WTC11 (cell line): ENCODE data around the gene SVOP. TPM values are rescaled to one million over a fixed set of nuclear protein-coding genes. Genes with fewer than 3 reads are reported as not detected.

ENCODE experiments used
- ATAC-seq: fragments of 200-7000 bp; cut with Tn5 transposase; 2 replicates; pipeline ENCODE4 v1.10.0; 2021; ENCODE audit warnings: mild to moderate bottlenecking, moderate library complexity
- CTCF ChIA-PET: fragments of 300-600 bp; sonication (Branson Sonifier 250); formaldehyde crosslinking; loops from one replicate; lab custom pipeline; 2021; ENCODE audit warnings: antibody characterized with exemption; lab: Charles Lee
- POLR2A ChIA-PET: fragments of 350-600 bp; sonication (Branson Sonifier 250); formaldehyde crosslinking; loops from one replicate; lab custom pipeline; 2021; ENCODE audit warnings: antibody characterized with exemption; lab: Charles Lee
- DNase-seq: peaks from one replicate; pipeline ENCODE4 v3.0.0; 2021; ENCODE audit warnings: low spot score
- H3K27ac Mint-ChIP-seq: 2 replicates; pipeline ENCODE4 v1.8.0; 2021; ENCODE audit warnings: mixed read lengths
- H3K27me3 Mint-ChIP-seq: 2 replicates; pipeline ENCODE4 v1.8.0; 2021; ENCODE audit warnings: low read depth, mild to moderate bottlenecking, moderate library complexity, mixed read lengths
- H3K36me3 Mint-ChIP-seq: 2 replicates; pipeline ENCODE4 v1.8.0; 2021; ENCODE audit warnings: mixed read lengths
- H3K4me1 Mint-ChIP-seq: 2 replicates; pipeline ENCODE4 v1.8.0; 2022; ENCODE audit warnings: mixed read lengths
- H3K4me3 Mint-ChIP-seq: 2 replicates; pipeline ENCODE4 v1.8.0; 2021; ENCODE audit warnings: mild to moderate bottlenecking, moderate library complexity, mixed read lengths
- H3K9me3 Mint-ChIP-seq: 2 replicates; pipeline ENCODE4 v1.8.0; 2021; ENCODE audit warnings: mixed read lengths
- ATF3 ChIP-seq: sonication (generic); formaldehyde crosslinking; conservative IDR thresholded peaks from 2 replicates; pipeline ENCODE4 v1.8.1; 2022; ENCODE audit warnings: mild to moderate bottlenecking, missing genetic modification reagents
- CREM ChIP-seq: sonication (generic); formaldehyde crosslinking; IDR thresholded peaks from 2 replicates; pipeline ENCODE4 v1.8.1; 2022; ENCODE audit warnings: mild to moderate bottlenecking, missing genetic modification reagents, moderate library complexity
- E2F4 ChIP-seq: sonication (generic); formaldehyde crosslinking; IDR thresholded peaks from 2 replicates; pipeline ENCODE4 v1.8.1; 2022; ENCODE audit warnings: low read depth, mild to moderate bottlenecking, moderate library complexity, missing genetic modification reagents, borderline replicate concordance
- EMX1 ChIP-seq: fragments of 250-450 bp; sonication (Bioruptor Pico); IDR thresholded peaks from 2 replicates; pipeline ENCODE4 v1.8.0; 2021; ENCODE audit warnings: mild to moderate bottlenecking
- ERG ChIP-seq: fragments of 250-450 bp; sonication (Bioruptor Pico); IDR thresholded peaks from 2 replicates; pipeline ENCODE4 v1.8.0; 2021; ENCODE audit warnings: mild to moderate bottlenecking
- ESRRA ChIP-seq: sonication (generic); formaldehyde crosslinking; IDR thresholded peaks from 2 replicates; pipeline ENCODE4 v1.8.1; 2022; ENCODE audit warnings: mild to moderate bottlenecking, missing genetic modification reagents, borderline replicate concordance
- GABPB1 ChIP-seq: sonication (generic); formaldehyde crosslinking; IDR thresholded peaks from 2 replicates; pipeline ENCODE4 v1.8.1; 2023; ENCODE audit warnings: mild to moderate bottlenecking, missing genetic modification reagents
- MAX ChIP-seq: sonication (generic); formaldehyde crosslinking; IDR thresholded peaks from 2 replicates; pipeline ENCODE4 v1.8.0; 2022; ENCODE audit warnings: mild to moderate bottlenecking, missing genetic modification reagents
- MLX ChIP-seq: sonication (generic); formaldehyde crosslinking; IDR thresholded peaks from 2 replicates; pipeline ENCODE4 v1.8.1; 2023; ENCODE audit warnings: mild to moderate bottlenecking, missing genetic modification reagents, moderate library complexity
- MXD4 ChIP-seq: fragments of 250-450 bp; sonication (Bioruptor Pico); IDR thresholded peaks from 2 replicates; pipeline ENCODE4 v1.8.0; 2021; ENCODE audit warnings: mild to moderate bottlenecking, moderate library complexity, borderline replicate concordance
- NFE2L1 ChIP-seq: sonication (generic); formaldehyde crosslinking; IDR thresholded peaks from 2 replicates; pipeline ENCODE4 v1.8.1; 2023; ENCODE audit warnings: missing genetic modification reagents
- PRRX2 ChIP-seq: fragments of 250-450 bp; sonication (Bioruptor Pico); IDR thresholded peaks from 2 replicates; pipeline ENCODE4 v1.8.0; 2021; ENCODE audit warnings: mild to moderate bottlenecking
- RELA ChIP-seq: sonication (generic); formaldehyde crosslinking; IDR thresholded peaks from 2 replicates; pipeline ENCODE4 v1.8.1; 2022; ENCODE audit warnings: missing genetic modification reagents, mild to moderate bottlenecking, borderline replicate concordance
- SP1 ChIP-seq: sonication (generic); formaldehyde crosslinking; conservative IDR thresholded peaks from 2 replicates; pipeline ENCODE4 v1.8.1; 2022; ENCODE audit warnings: missing genetic modification reagents
- TEAD1 ChIP-seq: sonication (generic); formaldehyde crosslinking; IDR thresholded peaks from 2 replicates; pipeline ENCODE4 v1.8.0; 2022; ENCODE audit warnings: mild to moderate bottlenecking, missing genetic modification reagents
- ZBTB21 ChIP-seq: sonication (generic); formaldehyde crosslinking; IDR thresholded peaks from 2 replicates; pipeline ENCODE4 v1.8.1; 2023; ENCODE audit warnings: mild to moderate bottlenecking, missing genetic modification reagents, borderline replicate concordance
- ZNF396 ChIP-seq: fragments of 250-450 bp; sonication (Bioruptor Pico); IDR thresholded peaks from 2 replicates; pipeline ENCODE4 v1.8.0; 2021; ENCODE audit warnings: mild to moderate bottlenecking, moderate library complexity, borderline replicate concordance
- ZNF423 ChIP-seq: fragments of 250-450 bp; sonication (Bioruptor Pico); IDR thresholded peaks from 2 replicates; pipeline ENCODE4 v2.1.2; 2022; ENCODE audit warnings: mild to moderate bottlenecking, moderate library complexity
- ZNF532 ChIP-seq: fragments of 250-450 bp; sonication (Bioruptor Pico); IDR thresholded peaks from 2 replicates; pipeline ENCODE4 v1.9.0; 2021; ENCODE audit warnings: mild to moderate bottlenecking, borderline replicate concordance
- ZNF671 ChIP-seq: fragments of 250-450 bp; sonication (Bioruptor Pico); IDR thresholded peaks from 2 replicates; pipeline ENCODE4 v1.8.0; 2021; ENCODE audit warnings: mild to moderate bottlenecking
- total RNA-seq: library from RNA; stranded (reverse); gene quantifications from 3 replicates; pipeline ENCODE4 v1.2.3, GENCODE V29; 2021

The SVOP gene
- total RNA-seq, 1 experiment from 2014 or later, result 0.04 TPM

- TF ChIP-seq E2F4 (CRISPR knock-in tag), result no peak
- no peak for TF ChIP-seq NFE2L1 (CRISPR knock-in tag)
- no peak for TF ChIP-seq ZNF671 (CRISPR knock-in tag)
- TF ChIP-seq PRRX2, result no peak
- TF ChIP-seq ZNF423 (CRISPR knock-in tag), result no peak
- TF ChIP-seq, all 79 proteins: peak for 0
Measured at GRCh38 chr12:108973629-108974152, 47.2 kb downstream of the SVOP start (continued).

GRCh38 chr12:108972358-108972757, 48.5 kb downstream of the SVOP start:
- Mint-ChIP-seq H3K4me3 (no peak overlapping the region), H3K27ac (no peak overlapping the region; the same call in 1 of the 2 replicates), H3K36me3 (no peaks in the 10 kb centered on the region), H3K4me1 (no peaks in the 10 kb centered on the region), H3K9me3 (no peaks in the 10 kb centered on the region), H3K27me3 (no peaks in the 10 kb centered on the region)
- DNase-seq, result no peak
- POLR2A ChIA-PET, result no interaction called here
- no peak for ATAC-seq
- CTCF ChIA-PET, result no interaction called here
- no peak for TF ChIP-seq MAX (CRISPR knock-in tag)
- TF ChIP-seq ATF3 (CRISPR knock-in tag), result no peak
- TF ChIP-seq ESRRA (CRISPR knock-in tag), result no peak
- no peak for TF ChIP-seq ZNF423 (CRISPR knock-in tag)
- no peak for TF ChIP-seq EMX1 (CRISPR knock-in tag)
- TF ChIP-seq ZNF396 (CRISPR knock-in tag), result no peak
- TF ChIP-seq TEAD1 (CRISPR knock-in tag), result no peak
- TF ChIP-seq ZBTB21, result no peak
- TF ChIP-seq RELA, result no peak
- no peak for TF ChIP-seq E2F4 (CRISPR knock-in tag)
- no peak for TF ChIP-seq GABPB1 (CRISPR knock-in tag)
- TF ChIP-seq CREM (CRISPR knock-in tag), result no peak

- no peak overlapping the region for H3K4me3 Mint-ChIP-seq
- H3K9me3 Mint-ChIP-seq, result no peaks in the 10 kb centered on the region
- ChIA-PET POLR2A (interaction anchor here (0.7 to 1.1 kb wide), 2 partner anchors 9 to 431 kb away, joined by 3 to 6 read pairs; no protein-coding TSS in a partner anchor), CTCF (interaction anchor here (0.7 kb wide), 1 partner anchor 15 kb away, joined by 5 read pairs; no protein-coding TSS in a partner anchor)
- no peak for TF ChIP-seq ERG (CRISPR knock-in tag)
- no peak for TF ChIP-seq MXD4
- TF ChIP-seq MLX, result no peak
- TF ChIP-seq ZNF532, result no peak
- no peak for TF ChIP-seq SP1 (CRISPR knock-in tag)
- no peaks in the 10 kb centered on the region for H3K4me1 Mint-ChIP-seq
- no peaks in the 10 kb centered on the region for H3K36me3 Mint-ChIP-seq
- no peaks in the 10 kb centered on the region for H3K27me3 Mint-ChIP-seq
- DNase-seq, result no peak
- H3K27ac Mint-ChIP-seq, result no peak overlapping the region
- ATAC-seq, result no peak
Measured at GRCh38 chr12:108969622-108970021, 51.2 kb downstream of the SVOP start.
